HEK293 (cell line): ENCODE measurements around the gene PPP6R3.

Experiments used
- CTCF ChIP-seq: fragments of 450-650 bp; formaldehyde crosslinking; IDR thresholded peaks from 2 replicates; pipeline ENCODE4 v1.5.1; 2016; ENCODE audit warnings: missing biosample characterization, missing genetic modification characterization
- ZBTB11 ChIP-seq: fragments of 450-650 bp; formaldehyde crosslinking; conservative IDR thresholded peaks from 2 replicates; pipeline ENCODE4 v1.5.1; 2016; ENCODE audit warnings: low read depth, missing biosample characterization, missing genetic modification characterization
- ZNF548 ChIP-seq: fragments of 450-650 bp; formaldehyde crosslinking; IDR thresholded peaks from 2 replicates; pipeline ENCODE4 v1.5.1; 2016; ENCODE audit warnings: missing biosample characterization, missing genetic modification characterization
- ZNF670 ChIP-seq: fragments of 450-650 bp; formaldehyde crosslinking; IDR thresholded peaks from 2 replicates; pipeline ENCODE4 v1.5.1; 2016; ENCODE audit warnings: missing biosample characterization, missing genetic modification characterization, low read depth

GRCh38 chr11:68425866-68426380, 34.6 kb upstream of the PPP6R3 start:
- TF ChIP-seq ZNF670 (no peak), CTCF (tag by site-specific recombination) (no peak), ZNF548 (no peak), ZBTB11 (tag by site-specific recombination) (no peak)
